ENCODE results near the gene NFIB. TPM values are rescaled to one million over a fixed set of nuclear protein-coding genes. Genes with fewer than 3 reads are reported as not detected.

The NFIB gene
- total and polyA plus RNA-seq, 8 donors, result 6.7 to 624 (median 71.4) TPM

DNA sequence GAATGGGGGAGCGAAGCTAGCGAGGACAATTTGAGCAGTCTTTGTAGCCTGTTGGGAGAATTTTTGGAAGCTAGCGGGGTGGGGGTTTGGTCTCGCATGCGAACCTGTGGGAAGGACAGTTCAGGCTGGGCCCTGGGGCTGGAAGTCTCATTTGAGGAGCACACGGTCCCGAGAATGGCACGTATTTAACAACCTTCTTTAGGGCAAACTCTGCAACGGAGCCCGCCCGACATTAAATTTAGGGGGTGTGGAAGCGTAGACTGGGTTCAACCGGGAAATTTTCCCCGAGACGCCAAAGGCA lies 35.2 kb upstream of the NFIB start:
- Histone ChIP-seq H3K4me1 (peaks cover 29 to 75% (median 64%) of the 10 kb centered on the region in 4 donors), H3K27ac (peak overlapping the region in 4 of 5 donors; percentile 59 to 78 (median 70)), H3K36me3 (no peaks in the 10 kb centered on the region), H3K27me3 (peaks cover 12 to 74% (median 66%) of the 10 kb centered on the region in 3 donors), H3K9me3 (no peaks in the 10 kb centered on the region), H3K4me3 (peak overlapping the region; percentile 37 to 65 (median 48))
- TF ChIP-seq POLR2AphosphoS5 (IDR thresholded peaks at IDR 0.05) (no peak), EP300 (IDR thresholded peaks at IDR 0.05) (no peak), POLR2A (IDR thresholded peaks at IDR 0.05) (no peak)
- TF ChIP-seq, protein P1, sequence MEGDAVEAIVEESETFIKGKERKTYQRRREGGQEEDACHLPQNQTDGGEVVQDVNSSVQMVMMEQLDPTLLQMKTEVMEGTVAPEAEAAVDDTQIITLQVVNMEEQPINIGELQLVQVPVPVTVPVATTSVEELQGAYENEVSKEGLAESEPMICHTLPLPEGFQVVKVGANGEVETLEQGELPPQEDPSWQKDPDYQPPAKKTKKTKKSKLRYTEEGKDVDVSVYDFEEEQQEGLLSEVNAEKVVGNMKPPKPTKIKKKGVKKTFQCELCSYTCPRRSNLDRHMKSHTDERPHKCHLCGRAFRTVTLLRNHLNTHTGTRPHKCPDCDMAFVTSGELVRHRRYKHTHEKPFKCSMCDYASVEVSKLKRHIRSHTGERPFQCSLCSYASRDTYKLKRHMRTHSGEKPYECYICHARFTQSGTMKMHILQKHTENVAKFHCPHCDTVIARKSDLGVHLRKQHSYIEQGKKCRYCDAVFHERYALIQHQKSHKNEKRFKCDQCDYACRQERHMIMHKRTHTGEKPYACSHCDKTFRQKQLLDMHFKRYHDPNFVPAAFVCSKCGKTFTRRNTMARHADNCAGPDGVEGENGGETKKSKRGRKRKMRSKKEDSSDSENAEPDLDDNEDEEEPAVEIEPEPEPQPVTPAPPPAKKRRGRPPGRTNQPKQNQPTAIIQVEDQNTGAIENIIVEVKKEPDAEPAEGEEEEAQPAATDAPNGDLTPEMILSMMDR (IDR thresholded peaks at IDR 0.05), result no peak
- DNase-seq, result peak in 1 of 2 donors; percentile 65
- WGBS, 5 donors, result 9 to 21% (median 10%) methylated on average over 15 of the region's 15 CpGs
- intact Hi-C loops (cut with DNase I; ENCODE audit: low total_unique reads), result no loop called here

DNA sequence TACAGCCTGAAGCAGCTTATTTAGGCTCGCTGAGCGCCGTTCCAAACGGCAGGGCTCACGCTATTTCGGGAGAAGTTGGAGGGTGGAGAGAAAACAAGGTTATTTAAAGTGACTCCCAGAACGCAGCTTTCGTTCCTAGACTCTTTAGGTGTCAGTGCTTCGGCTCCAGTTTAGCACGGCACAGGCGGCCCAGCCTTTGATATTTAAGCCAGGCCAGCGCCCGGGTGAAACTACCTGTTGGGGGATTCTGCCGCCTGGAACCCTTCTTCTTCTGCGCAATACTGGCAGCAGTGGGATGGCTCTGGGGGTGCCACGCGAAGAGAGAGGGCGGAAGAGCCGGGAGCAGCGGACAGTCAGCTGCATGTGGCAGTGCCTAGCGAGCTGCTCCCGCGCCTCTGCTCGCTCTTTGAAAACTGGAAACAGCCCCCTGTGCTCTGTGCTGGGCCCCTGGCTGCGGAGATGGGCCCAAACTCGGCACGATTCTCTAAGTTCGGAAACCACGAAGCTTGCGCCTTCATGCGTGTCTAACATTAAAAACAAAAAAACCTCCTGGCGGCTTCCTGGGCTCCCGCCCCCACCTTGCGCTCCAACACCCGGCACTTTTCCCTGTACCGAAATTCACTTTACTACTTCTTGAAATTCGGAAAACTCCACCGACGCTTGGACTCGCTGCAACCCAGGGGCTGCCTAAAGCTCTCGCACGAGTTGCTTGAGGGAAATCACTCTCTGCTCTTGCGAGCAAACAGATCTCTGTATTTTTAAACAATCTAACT lies 34.6 kb upstream of the NFIB start:
- peak overlapping the region in 4 of 5 donors; percentile 59 to 78 (median 70) for H3K27ac ChIP-seq
- peaks cover 12 to 80% (median 69%) of the 10 kb centered on the region in 3 donors for H3K27me3 ChIP-seq
- DNase-seq, result peak in 1 of 2 donors; percentile 70
- TF ChIP-seq EP300 (IDR thresholded peaks at IDR 0.05), result no peak
- no peak for TF ChIP-seq POLR2AphosphoS5 (IDR thresholded peaks at IDR 0.05)
- TF ChIP-seq, protein P1 (IDR thresholded peaks at IDR 0.05), result no peak
- TF ChIP-seq POLR2A (IDR thresholded peaks at IDR 0.05), result no peak
- 3 to 8% (median 6%) methylated on average over 42 to 43 of the region's 43 CpGs for WGBS, 5 donors
- intact Hi-C loops (cut with DNase I; ENCODE audit: low total_unique reads), result no loop called here
- peaks cover 29 to 71% (median 61%) of the 10 kb centered on the region in 4 donors for H3K4me1 ChIP-seq
- peak overlapping the region; percentile 37 to 65 (median 48) for H3K4me3 ChIP-seq
- H3K36me3 ChIP-seq, result no peaks in the 10 kb centered on the region
- no peaks in the 10 kb centered on the region for H3K9me3 ChIP-seq

DNA sequence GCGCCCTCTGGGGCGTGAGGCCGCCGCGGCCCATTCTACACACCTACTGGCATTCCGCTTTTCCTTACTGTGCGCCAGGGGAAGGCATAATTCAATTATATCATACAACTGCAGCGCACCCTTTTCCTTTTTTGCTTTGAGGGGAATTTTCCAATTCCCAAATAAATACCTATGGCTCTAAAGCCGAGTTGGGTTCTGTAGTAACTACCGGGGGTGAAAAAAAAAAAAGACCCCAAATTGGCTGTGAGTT lies 34.1 kb upstream of the NFIB start:
- Histone ChIP-seq H3K9me3 (no peaks in the 10 kb centered on the region), H3K27me3 (peaks cover 12 to 85% (median 69%) of the 10 kb centered on the region in 3 donors), H3K27ac (peak overlapping the region; percentile 5 to 78 (median 69)), H3K36me3 (no peaks in the 10 kb centered on the region), H3K4me1 (peaks cover 29 to 68% (median 57%) of the 10 kb centered on the region in 4 donors), H3K4me3 (peak overlapping the region; percentile 37 to 65 (median 48))
- TF ChIP-seq POLR2AphosphoS5 (IDR thresholded peaks at IDR 0.05), result no peak
- TF ChIP-seq EP300 (IDR thresholded peaks at IDR 0.05), result no peak
- TF ChIP-seq, protein P1 (IDR thresholded peaks at IDR 0.05), result no peak
- no peak for TF ChIP-seq POLR2A (IDR thresholded peaks at IDR 0.05)
- intact Hi-C loops (cut with DNase I; ENCODE audit: low total_unique reads), result no loop called here
- DNase-seq, result no peak
- 3 to 8% (median 5%) methylated on average over 9 to 10 of the region's 10 CpGs for WGBS, 5 donors

DNA sequence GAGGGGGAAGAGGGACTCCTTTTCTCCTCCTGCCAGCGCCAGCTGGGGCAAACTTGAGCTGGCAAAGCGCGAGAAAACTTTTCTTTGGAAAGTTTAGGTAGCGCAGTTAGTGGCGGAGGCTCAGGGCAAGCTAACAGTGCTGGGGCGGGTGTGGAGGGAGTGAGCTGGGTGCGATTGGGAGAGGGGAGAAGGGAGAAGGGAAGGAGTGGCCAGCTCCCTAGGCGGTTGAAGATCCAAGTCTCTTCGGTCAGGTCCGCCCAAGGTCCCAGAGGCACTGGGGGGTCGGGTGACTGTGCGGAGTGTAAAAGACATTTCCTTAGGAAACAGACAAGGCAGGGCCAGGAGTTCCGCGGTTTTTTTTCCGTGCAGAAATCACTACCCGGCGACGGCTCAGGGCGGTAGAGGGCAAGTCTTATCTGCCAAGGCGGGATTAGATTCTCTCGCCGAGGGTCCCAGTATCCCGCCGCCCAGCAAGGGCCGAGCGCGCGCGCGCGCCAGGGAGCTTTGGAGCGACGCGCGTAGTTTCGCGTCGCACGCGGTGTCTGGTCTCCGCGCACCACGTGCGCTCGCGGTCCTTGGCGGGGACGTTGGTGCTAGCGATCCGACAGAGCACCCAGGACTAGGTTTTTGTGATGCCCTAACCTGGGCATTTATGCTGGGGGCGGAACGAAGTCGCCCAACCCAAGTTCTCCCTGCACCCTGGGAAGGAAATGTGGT lies 33.6 kb upstream of the NFIB start:
- Histone ChIP-seq H3K27ac (peak overlapping the region; percentile 5 to 78 (median 69)), H3K27me3 (peaks cover 12 to 90% (median 72%) of the 10 kb centered on the region in 3 donors), H3K4me3 (peak overlapping the region; percentile 37 to 65 (median 48)), H3K4me1 (peaks cover 29 to 66% (median 56%) of the 10 kb centered on the region in 4 donors), H3K9me3 (no peaks in the 10 kb centered on the region), H3K36me3 (no peaks in the 10 kb centered on the region)
- TF ChIP-seq POLR2AphosphoS5 (IDR thresholded peaks at IDR 0.05) (no peak), EP300 (IDR thresholded peaks at IDR 0.05) (no peak), POLR2A (IDR thresholded peaks at IDR 0.05) (no peak)
- TF ChIP-seq, protein P1 (IDR thresholded peaks at IDR 0.05), result no peak
- intact Hi-C loops (cut with DNase I; ENCODE audit: low total_unique reads), result no loop called here
- DNase-seq, result peak in 1 of 2 donors; percentile 77
- 2 to 12% (median 2%) methylated on average over 47 to 53 of the region's 53 CpGs for WGBS, 5 donors

All from stomach (tissue), 9 donors.